SU-DHL-6 (cell line): ENCODE measurements around the gene B4GALNT4.
A peak's percentile ranks its signal among the peaks of the same experiment; 100 is the strongest.

Experiments used
- H2AFZ ChIP-seq: fragments of 200-600 bp; sonication (generic); 2 replicates; pipeline ENCODE4 v1.6.1; 2014; ENCODE audit warnings: low read depth, mild to moderate bottlenecking, moderate library complexity, mixed read lengths, antibody characterized with exemption, low read length; ENCODE audit not compliant: severe bottlenecking
- H3F3A ChIP-seq: fragments of 200-600 bp; shearing (Covaris generic); 2 replicates; pipeline ENCODE4 v1.6.0; 2016; ENCODE audit warnings: antibody characterized with exemption, mild to moderate bottlenecking; ENCODE audit not compliant: insufficient read depth
- H3K27ac ChIP-seq: fragments of 200-600 bp; sonication (generic); 2 replicates; pipeline ENCODE4 v1.5.1; 2016; ENCODE audit warnings: low read depth, mild to moderate bottlenecking, low read length, moderate library complexity, mixed read lengths
- H3K27me3 ChIP-seq: fragments of 200-600 bp; sonication (generic), shearing (Covaris generic); 2 replicates; pipeline ENCODE4 v1.6.0; 2014; ENCODE audit warnings: mild to moderate bottlenecking, low read length
- H3K36me3 ChIP-seq: fragments of 200-600 bp; sonication (generic); 2 replicates; pipeline ENCODE4 v1.6.1; 2014; ENCODE audit warnings: mild to moderate bottlenecking, low read length, mixed read lengths
- H3K4me2 ChIP-seq: fragments of 300-600, 200-600 bp; shearing (Covaris generic), sonication (generic); 2 replicates; pipeline ENCODE4 v1.6.0; 2014; ENCODE audit warnings: low read length, low read depth, mild to moderate bottlenecking; ENCODE audit not compliant: poor library complexity, severe bottlenecking
- H3K4me3 ChIP-seq: fragments of 200-600 bp; sonication (generic); 2 replicates; pipeline ENCODE4 v1.5.1; 2014; ENCODE audit warnings: antibody characterized with exemption, low read length, mild to moderate bottlenecking, mixed read lengths; ENCODE audit not compliant: insufficient read depth, poor library complexity, severe bottlenecking
- H3K79me2 ChIP-seq: fragments of 200-600 bp; sonication (generic); 2 replicates; pipeline ENCODE4 v1.6.1; 2014; ENCODE audit warnings: mild to moderate bottlenecking, low read length, moderate library complexity; ENCODE audit not compliant: insufficient read depth
- H3K9ac ChIP-seq: fragments of 200-600 bp; sonication (generic); 2 replicates; pipeline ENCODE4 v1.7.0; 2014; ENCODE audit warnings: mild to moderate bottlenecking, low read length
- H3K9me2 ChIP-seq: fragments of 200-600 bp; sonication (generic); replicated peaks from 2 replicates; pipeline ENCODE4 v1.6.1; 2014; ENCODE audit warnings: low read length; ENCODE audit not compliant: insufficient read depth
- H3K9me3 ChIP-seq: fragments of 200-600 bp; sonication (generic); 2 replicates; pipeline ENCODE4 v1.6.1; 2014; ENCODE audit warnings: low read length, mixed read lengths; ENCODE audit not compliant: insufficient read depth
- H4K20me1 ChIP-seq: fragments of 200-600 bp; sonication (generic); 2 replicates; pipeline ENCODE4 v1.6.1; 2014; ENCODE audit warnings: low read depth, mild to moderate bottlenecking, antibody characterized with exemption, low read length, moderate library complexity, mixed read lengths
- EZH2phosphoT487 ChIP-seq: fragments of 200-600 bp; sonication (generic), shearing (Covaris generic); conservative IDR thresholded peaks from 2 replicates; pipeline ENCODE4 v1.6.1; 2018; ENCODE audit warnings: mild to moderate bottlenecking, antibody characterized with exemption, low read length, moderate library complexity, mixed read lengths
- TF ChIP-seq, protein P1 (sequence below): fragments of 200-600 bp; sonication (generic); IDR thresholded peaks from one replicate; pipeline ENCODE4 v1.5.1; 2017; ENCODE audit warnings: antibody characterized with exemption, mild to moderate bottlenecking, low read length, moderate library complexity; ENCODE audit not compliant: insufficient read depth, poor library complexity, severe bottlenecking

Gene B4GALNT4

DNA sequence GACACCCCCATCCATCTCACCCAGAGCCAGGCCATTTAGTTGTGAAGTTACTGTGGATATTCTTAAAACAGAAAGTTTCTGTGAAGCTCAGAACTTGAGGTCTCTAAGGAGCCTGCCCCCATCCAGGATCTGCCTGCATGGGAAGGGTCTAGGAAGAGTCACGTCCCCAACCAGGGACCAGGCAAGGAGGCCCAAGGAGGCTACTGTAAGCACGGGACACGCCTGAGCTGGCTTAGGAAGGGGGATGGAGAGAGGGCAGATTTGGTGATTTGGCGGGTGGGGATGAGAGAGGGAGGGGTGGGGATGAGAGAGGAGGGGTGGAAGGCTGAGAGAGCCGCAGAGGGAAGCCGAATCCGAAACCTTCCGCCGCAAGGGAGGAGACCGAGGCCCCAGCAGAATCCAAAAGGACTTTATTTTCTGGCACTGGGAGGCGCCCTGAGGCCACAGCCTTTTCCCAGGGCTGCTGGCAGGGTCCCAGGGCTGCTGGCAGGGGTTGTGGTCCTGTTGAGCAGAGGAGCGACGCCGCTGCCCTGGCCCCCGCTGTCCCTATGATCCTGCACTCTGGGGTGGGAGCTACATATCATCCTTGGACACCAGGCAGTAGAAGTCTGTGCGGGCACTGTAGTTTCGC is 36.1 kb downstream of the B4GALNT4 start:
- Histone ChIP-seq H3K9me3 (no peaks in the 10 kb centered on the region), H3K9me2 (no peaks in the 10 kb centered on the region), H3F3A (no peaks in the 10 kb centered on the region), H2AFZ (no peak overlapping the region), H3K79me2 (no peaks in the 10 kb centered on the region), H3K4me2 (no peak overlapping the region), H3K36me3 (no peaks in the 10 kb centered on the region), H4K20me1 (no peaks in the 10 kb centered on the region), H3K27ac (no peak overlapping the region), H3K27me3 (no peaks in the 10 kb centered on the region), H3K9ac (no peak overlapping the region), H3K4me3 (no peak overlapping the region)
- no peak for TF ChIP-seq EZH2phosphoT487
- TF ChIP-seq, protein P1, sequence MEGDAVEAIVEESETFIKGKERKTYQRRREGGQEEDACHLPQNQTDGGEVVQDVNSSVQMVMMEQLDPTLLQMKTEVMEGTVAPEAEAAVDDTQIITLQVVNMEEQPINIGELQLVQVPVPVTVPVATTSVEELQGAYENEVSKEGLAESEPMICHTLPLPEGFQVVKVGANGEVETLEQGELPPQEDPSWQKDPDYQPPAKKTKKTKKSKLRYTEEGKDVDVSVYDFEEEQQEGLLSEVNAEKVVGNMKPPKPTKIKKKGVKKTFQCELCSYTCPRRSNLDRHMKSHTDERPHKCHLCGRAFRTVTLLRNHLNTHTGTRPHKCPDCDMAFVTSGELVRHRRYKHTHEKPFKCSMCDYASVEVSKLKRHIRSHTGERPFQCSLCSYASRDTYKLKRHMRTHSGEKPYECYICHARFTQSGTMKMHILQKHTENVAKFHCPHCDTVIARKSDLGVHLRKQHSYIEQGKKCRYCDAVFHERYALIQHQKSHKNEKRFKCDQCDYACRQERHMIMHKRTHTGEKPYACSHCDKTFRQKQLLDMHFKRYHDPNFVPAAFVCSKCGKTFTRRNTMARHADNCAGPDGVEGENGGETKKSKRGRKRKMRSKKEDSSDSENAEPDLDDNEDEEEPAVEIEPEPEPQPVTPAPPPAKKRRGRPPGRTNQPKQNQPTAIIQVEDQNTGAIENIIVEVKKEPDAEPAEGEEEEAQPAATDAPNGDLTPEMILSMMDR: no peak

DNA sequence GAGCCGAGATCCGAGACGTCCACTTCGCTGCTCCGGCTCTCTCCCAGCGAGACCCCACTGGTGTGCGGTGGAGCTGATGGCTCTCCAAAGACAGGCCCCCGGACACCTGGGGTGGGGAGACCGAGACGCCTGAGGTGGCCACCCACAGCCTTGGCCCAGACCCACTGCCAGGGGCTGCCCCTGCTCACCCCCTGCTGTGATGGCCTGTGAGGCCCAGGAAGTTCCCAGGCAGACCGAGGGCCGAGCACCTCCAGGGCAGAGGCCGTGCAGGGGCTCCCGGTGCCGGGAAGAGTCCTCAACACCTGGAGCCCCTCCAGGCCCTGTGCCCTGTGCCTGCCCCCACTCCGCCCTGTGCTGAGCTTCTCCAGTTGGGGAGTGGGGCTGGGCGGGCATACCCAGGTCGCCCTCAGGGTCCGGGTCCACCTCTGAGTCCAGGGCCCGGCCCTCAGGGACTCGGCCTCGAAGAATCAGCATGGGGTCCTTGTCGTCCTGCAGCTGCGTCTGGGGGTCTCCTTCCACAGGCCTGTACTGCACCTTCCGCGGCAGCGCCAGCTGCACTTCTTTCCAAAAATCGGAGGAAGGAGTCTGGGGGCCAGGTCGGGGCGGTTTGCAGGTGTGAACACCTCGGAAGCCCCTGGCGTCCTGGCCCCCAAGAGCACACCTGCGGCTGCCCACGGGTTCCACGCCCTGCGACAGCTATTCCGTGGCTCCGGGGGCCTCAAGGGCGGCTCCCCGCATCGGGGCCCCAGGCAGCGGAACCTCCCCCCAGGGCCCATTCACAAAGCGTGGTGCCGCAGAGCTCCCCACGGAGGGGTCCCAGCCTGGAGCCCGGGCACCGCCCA is 36.9 kb downstream of the B4GALNT4 start:
- TF ChIP-seq, protein P1: no peak
- TF ChIP-seq EZH2phosphoT487: no peak
- Histone ChIP-seq H3K27me3 (no peaks in the 10 kb centered on the region), H3K27ac (no peak overlapping the region), H3K9me3 (no peaks in the 10 kb centered on the region), H3K9me2 (no peaks in the 10 kb centered on the region), H3K4me2 (peak overlapping the region; percentile 42), H3K79me2 (no peaks in the 10 kb centered on the region), H4K20me1 (no peaks in the 10 kb centered on the region), H3K4me3 (peak overlapping the region; percentile 37), H3K9ac (peak overlapping the region; percentile 29; the same call in 1 of the 2 replicates), H3K36me3 (no peaks in the 10 kb centered on the region), H3F3A (no peaks in the 10 kb centered on the region), H2AFZ (peak overlapping the region; percentile 61)

DNA sequence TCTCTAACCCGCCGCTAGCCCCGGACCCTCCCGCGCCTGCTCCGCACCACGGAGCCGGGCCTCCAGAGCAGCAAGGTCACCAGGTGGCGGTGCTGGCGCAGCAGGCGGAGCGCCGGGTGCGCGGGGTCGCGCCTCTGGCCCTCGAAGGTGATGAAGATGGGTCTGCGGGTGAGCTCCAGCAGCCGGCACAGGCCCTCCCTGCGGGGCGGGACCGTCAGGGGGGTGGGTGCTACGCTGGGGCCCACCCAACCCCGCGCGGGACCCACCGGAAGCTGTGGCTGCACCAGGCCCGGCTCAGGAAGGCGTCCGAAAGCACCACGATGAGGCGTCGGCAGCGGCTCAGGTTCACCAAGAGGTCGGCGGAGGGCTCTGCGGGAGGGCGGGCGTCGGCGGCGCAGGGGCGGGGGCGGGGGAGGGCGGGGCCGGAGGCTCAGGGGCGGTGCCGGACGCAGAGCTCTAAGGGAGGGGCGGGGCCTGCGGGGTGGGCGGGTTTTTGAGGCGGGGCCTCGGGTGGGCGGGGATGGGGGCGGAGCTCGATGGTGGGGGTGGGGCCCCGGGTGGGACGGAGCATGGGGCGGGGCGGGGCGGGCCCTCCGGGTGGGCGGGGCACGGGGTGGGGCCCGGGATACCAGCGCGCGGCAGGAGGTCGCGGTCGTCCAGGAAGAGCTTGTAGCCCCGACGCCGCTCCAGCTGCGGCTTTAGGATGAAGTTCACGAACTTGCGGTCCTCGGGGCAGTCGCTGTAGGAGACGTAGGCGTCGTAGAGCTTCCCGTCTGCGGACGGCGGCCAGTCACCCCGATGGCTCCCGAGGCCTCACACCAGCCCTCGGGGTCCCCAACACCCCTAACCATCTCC is 37.7 kb downstream of the B4GALNT4 start:
- TF ChIP-seq EZH2phosphoT487: no peak
- TF ChIP-seq, protein P1: no peak
- Histone ChIP-seq H3F3A (no peaks in the 10 kb centered on the region), H3K36me3 (no peaks in the 10 kb centered on the region), H3K4me3 (peak overlapping the region; percentile 37), H2AFZ (peak overlapping the region; percentile 61), H3K27ac (no peak overlapping the region), H4K20me1 (no peaks in the 10 kb centered on the region), H3K9me2 (no peaks in the 10 kb centered on the region), H3K27me3 (no peaks in the 10 kb centered on the region), H3K9ac (peak overlapping the region; percentile 29; the same call in 1 of the 2 replicates), H3K4me2 (peak overlapping the region; percentile 42), H3K79me2 (no peaks in the 10 kb centered on the region), H3K9me3 (no peaks in the 10 kb centered on the region)
